MM.1S (cell line): ENCODE data around the gene CCDC8.

Experiments used
- DNase-seq: peaks from one replicate; pipeline ENCODE4 v3.0.0-alpha.2; 2015
- H2AFZ ChIP-seq: fragments of 300-600 bp; sonication (generic); 2 replicates; pipeline ENCODE4 v1.6.0; 2016; ENCODE audit warnings: antibody characterized with exemption, low read length
- H3F3A ChIP-seq: fragments of 300-600 bp; sonication (generic); 2 replicates; pipeline ENCODE4 v1.6.1; 2016; ENCODE audit warnings: mild to moderate bottlenecking, antibody characterized with exemption, low read length, moderate library complexity, mixed read lengths; ENCODE audit not compliant: insufficient read depth
- H3K27ac ChIP-seq: fragments of 300-600 bp; sonication (generic); 2 replicates; pipeline ENCODE4 v1.5.1; 2016; ENCODE audit warnings: mild to moderate bottlenecking, low read length
- H3K27me3 ChIP-seq: fragments of 300-600 bp; sonication (generic); replicated peaks from 2 replicates; pipeline ENCODE4 v1.6.0; 2016; ENCODE audit warnings: low read length; ENCODE audit not compliant: insufficient read depth
- H3K36me3 ChIP-seq: fragments of 300-600 bp; sonication (generic); replicated peaks from 2 replicates; pipeline ENCODE4 v1.6.1; 2016; ENCODE audit warnings: mild to moderate bottlenecking, low read length, mixed read lengths; ENCODE audit not compliant: insufficient read depth
- H3K4me1 ChIP-seq: fragments of 300-600 bp; sonication (generic); 2 replicates; pipeline ENCODE4 v1.6.1; 2016; ENCODE audit warnings: low read length, mixed read lengths
- H3K4me2 ChIP-seq: fragments of 300-600 bp; sonication (generic); 2 replicates; pipeline ENCODE4 v1.6.0; 2016; ENCODE audit warnings: low read depth, low read length
- H3K4me3 ChIP-seq: fragments of 300-600 bp; sonication (generic); 2 replicates; pipeline ENCODE4 v1.5.1; 2016; ENCODE audit warnings: low read length, mixed read lengths
- H3K79me2 ChIP-seq: fragments of 300-600 bp; sonication (generic); 2 replicates; pipeline ENCODE4 v1.6.1; 2016; ENCODE audit warnings: mixed run types, low read length, mixed read lengths
- H3K9ac ChIP-seq: fragments of 300-600 bp; sonication (generic); 2 replicates; pipeline ENCODE4 v1.6.1; 2016; ENCODE audit warnings: low read length, mixed read lengths
- H3K9me2 ChIP-seq: fragments of 300-600 bp; sonication (generic); replicated peaks from 2 replicates; pipeline ENCODE4 v1.6.1; 2016; ENCODE audit warnings: mild to moderate bottlenecking, low read length, mixed read lengths; ENCODE audit not compliant: insufficient read depth
- H3K9me3 ChIP-seq: fragments of 300-600 bp; sonication (generic); replicated peaks from 2 replicates; pipeline ENCODE4 v1.6.1; 2016; ENCODE audit warnings: mild to moderate bottlenecking, low read length, mixed read lengths; ENCODE audit not compliant: insufficient read depth
- H4K20me1 ChIP-seq: fragments of 300-600 bp; sonication (generic); 2 replicates; pipeline ENCODE4 v1.6.1; 2016; ENCODE audit warnings: mild to moderate bottlenecking, low read length, moderate library complexity, mixed read lengths; ENCODE audit not compliant: insufficient read depth
- EZH2 ChIP-seq: fragments of 300-600 bp; sonication (generic); optimal IDR thresholded peaks from 2 replicates; pipeline ENCODE3; 2017; ENCODE audit warnings: low read depth, mild to moderate bottlenecking, antibody characterized with exemption, low read length, mixed read lengths
- EZH2phosphoT487 ChIP-seq: fragments of 300-600 bp; sonication (generic); IDR thresholded peaks from 2 replicates; pipeline ENCODE4 v1.6.1; 2018; ENCODE audit warnings: antibody characterized with exemption, low read length
- TF ChIP-seq, protein P1 (sequence below): fragments of 300-600 bp; sonication (generic); IDR thresholded peaks from 2 replicates; pipeline ENCODE4 v1.5.1; 2016; ENCODE audit warnings: antibody characterized with exemption, low read length, mixed read lengths

CCDC8 gene

GRCh38 chr19:46383846-46384245, 29.5 kb downstream of the CCDC8 start:
- no peaks in the 10 kb centered on the region for H3K9me2 ChIP-seq
- H3F3A ChIP-seq: no peaks in the 10 kb centered on the region
- H3K4me3 ChIP-seq: no peak overlapping the region
- H3K9ac ChIP-seq: no peak overlapping the region
- TF ChIP-seq EZH2 (no peak), EZH2phosphoT487 (no peak)
- TF ChIP-seq, protein P1, sequence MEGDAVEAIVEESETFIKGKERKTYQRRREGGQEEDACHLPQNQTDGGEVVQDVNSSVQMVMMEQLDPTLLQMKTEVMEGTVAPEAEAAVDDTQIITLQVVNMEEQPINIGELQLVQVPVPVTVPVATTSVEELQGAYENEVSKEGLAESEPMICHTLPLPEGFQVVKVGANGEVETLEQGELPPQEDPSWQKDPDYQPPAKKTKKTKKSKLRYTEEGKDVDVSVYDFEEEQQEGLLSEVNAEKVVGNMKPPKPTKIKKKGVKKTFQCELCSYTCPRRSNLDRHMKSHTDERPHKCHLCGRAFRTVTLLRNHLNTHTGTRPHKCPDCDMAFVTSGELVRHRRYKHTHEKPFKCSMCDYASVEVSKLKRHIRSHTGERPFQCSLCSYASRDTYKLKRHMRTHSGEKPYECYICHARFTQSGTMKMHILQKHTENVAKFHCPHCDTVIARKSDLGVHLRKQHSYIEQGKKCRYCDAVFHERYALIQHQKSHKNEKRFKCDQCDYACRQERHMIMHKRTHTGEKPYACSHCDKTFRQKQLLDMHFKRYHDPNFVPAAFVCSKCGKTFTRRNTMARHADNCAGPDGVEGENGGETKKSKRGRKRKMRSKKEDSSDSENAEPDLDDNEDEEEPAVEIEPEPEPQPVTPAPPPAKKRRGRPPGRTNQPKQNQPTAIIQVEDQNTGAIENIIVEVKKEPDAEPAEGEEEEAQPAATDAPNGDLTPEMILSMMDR: no peak
- DNase-seq: no peak
- no peak overlapping the region for H3K4me2 ChIP-seq
- H3K36me3 ChIP-seq: no peaks in the 10 kb centered on the region; the same call in 1 of the 2 replicates
- H3K27me3 ChIP-seq: no peaks in the 10 kb centered on the region
- H4K20me1 ChIP-seq: no peaks in the 10 kb centered on the region
- no peak overlapping the region for H3K27ac ChIP-seq
- no peaks in the 10 kb centered on the region for H3K9me3 ChIP-seq
- no peak overlapping the region for H2AFZ ChIP-seq
- H3K79me2 ChIP-seq: no peaks in the 10 kb centered on the region
- H3K4me1 ChIP-seq: no peaks in the 10 kb centered on the region

GRCh38 chr19:46383171-46383815, 30.1 kb downstream of the CCDC8 start:
- no peaks in the 10 kb centered on the region for H4K20me1 ChIP-seq
- H3K79me2 ChIP-seq: 0 out of 2 replicates have a peak, but pooled peaks cover 2% of the 10 kb centered on the region
- no peaks in the 10 kb centered on the region for H3K4me1 ChIP-seq
- no peak overlapping the region for H3K9ac ChIP-seq
- no peak overlapping the region for H3K4me2 ChIP-seq
- no peaks in the 10 kb centered on the region for H3K27me3 ChIP-seq
- DNase-seq: no peak
- H3K36me3 ChIP-seq: no peaks in the 10 kb centered on the region; the same call in 1 of the 2 replicates
- no peaks in the 10 kb centered on the region for H3K9me2 ChIP-seq
- H3K9me3 ChIP-seq: no peaks in the 10 kb centered on the region
- H2AFZ ChIP-seq: no peak overlapping the region
- no peak overlapping the region for H3K27ac ChIP-seq
- TF ChIP-seq EZH2: no peak
- TF ChIP-seq EZH2phosphoT487: no peak
- TF ChIP-seq, protein P1: no peak
- H3K4me3 ChIP-seq: no peak overlapping the region
- H3F3A ChIP-seq: no peaks in the 10 kb centered on the region

DNA sequence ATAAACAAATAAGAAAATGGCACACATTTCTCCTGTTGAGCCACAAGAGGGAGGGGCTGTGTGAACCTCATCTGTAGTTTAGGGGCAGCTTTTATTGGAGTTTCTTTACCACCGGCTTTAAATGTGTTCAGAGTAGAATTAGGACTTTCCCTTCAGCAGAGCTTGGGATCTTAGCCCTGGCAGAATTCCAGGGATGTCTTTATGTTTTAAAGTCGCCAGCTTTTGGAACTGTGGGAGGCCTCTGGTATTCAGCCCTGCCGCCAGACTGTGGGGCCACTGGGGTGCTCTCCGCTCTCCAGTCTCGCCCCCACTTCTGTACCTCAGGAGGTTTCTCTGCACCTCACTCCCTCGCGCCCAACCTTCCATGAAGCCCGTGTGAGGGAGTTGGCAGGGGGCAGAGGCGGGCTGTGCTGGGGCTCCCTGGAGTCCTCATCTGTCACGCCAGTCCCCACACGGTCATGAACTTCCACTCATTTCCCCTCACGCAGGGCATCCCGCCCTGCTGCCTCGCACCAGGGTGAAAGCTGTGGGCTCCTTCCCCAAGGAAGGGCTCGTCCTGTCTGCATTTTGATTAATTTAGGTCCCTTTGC, 31.5 kb downstream of the CCDC8 start:
- Histone ChIP-seq H3K4me2 (no peak overlapping the region), H3K4me3 (no peak overlapping the region), H3K79me2 (0 out of 2 replicates have a peak, but pooled peaks cover 4% of the 10 kb centered on the region), H3K27ac (no peak overlapping the region), H2AFZ (no peak overlapping the region), H3K36me3 (no peaks in the 10 kb centered on the region; the same call in 1 of the 2 replicates), H3K9me3 (no peaks in the 10 kb centered on the region), H3K9me2 (no peaks in the 10 kb centered on the region), H4K20me1 (no peaks in the 10 kb centered on the region), H3K9ac (no peak overlapping the region), H3K4me1 (no peaks in the 10 kb centered on the region), H3F3A (no peaks in the 10 kb centered on the region), H3K27me3 (no peaks in the 10 kb centered on the region)
- no peak for TF ChIP-seq EZH2
- no peak for DNase-seq

- no peaks in the 10 kb centered on the region for H4K20me1 ChIP-seq
- H3K4me2 ChIP-seq: no peak overlapping the region
- no peaks in the 10 kb centered on the region; the same call in 1 of the 2 replicates for H3K36me3 ChIP-seq
Observed at GRCh38 chr19:46381346-46381745, 32.0 kb downstream of the CCDC8 start.

More at GRCh38 chr19:46381346-46381745, 32.0 kb downstream of the CCDC8 start:
- H2AFZ ChIP-seq: no peak overlapping the region
- H3K79me2 ChIP-seq: 0 out of 2 replicates have a peak, but pooled peaks cover 4% of the 10 kb centered on the region
- no peaks in the 10 kb centered on the region for H3K27me3 ChIP-seq
- no peak overlapping the region for H3K27ac ChIP-seq
- H3K9ac ChIP-seq: no peak overlapping the region
- H3K9me2 ChIP-seq: no peaks in the 10 kb centered on the region
- no peak overlapping the region for H3K4me3 ChIP-seq
- DNase-seq: no peak
- H3K9me3 ChIP-seq: no peaks in the 10 kb centered on the region
- TF ChIP-seq EZH2phosphoT487 (no peak), EZH2 (no peak)
- TF ChIP-seq, protein P1: no peak
- H3K4me1 ChIP-seq: no peaks in the 10 kb centered on the region
- H3F3A ChIP-seq: no peaks in the 10 kb centered on the region
